SK-N-SH treated with all-trans-retinoic acid at 6 μM for 48 hours (cell line): ENCODE measurements around the gene ICAM5.

ENCODE experiments used
- ATAC-seq: fragments of 200-7000 bp; cut with Tn5 transposase; 3 replicates; pipeline ENCODE4 v1.9.1; 2020; ENCODE audit warnings: mild to moderate bottlenecking, moderate library complexity
- ARNTL ChIP-seq: fragments of 450-650 bp; formaldehyde crosslinking; IDR thresholded peaks from 2 replicates; pipeline ENCODE4 v1.5.0; 2020; ENCODE audit warnings: low read depth, mild to moderate bottlenecking, moderate library complexity, borderline replicate concordance
- BACH2 ChIP-seq: fragments of 250-450 bp; sonication (Bioruptor Pico); IDR thresholded peaks from 2 replicates; pipeline ENCODE4 v1.9.0; 2021; ENCODE audit warnings: mild to moderate bottlenecking, borderline replicate concordance
- CSDC2 ChIP-seq: fragments of 250-450 bp; sonication (Bioruptor Pico); IDR thresholded peaks from 2 replicates; pipeline ENCODE4 v1.5.0; 2020; ENCODE audit warnings: mild to moderate bottlenecking, moderate library complexity
- CSRNP3 ChIP-seq: fragments of 250-450 bp; sonication (Bioruptor Pico); IDR thresholded peaks from 2 replicates; pipeline ENCODE4 v1.5.1; 2021; ENCODE audit warnings: mild to moderate bottlenecking, moderate library complexity
- ESRRG ChIP-seq: fragments of 250-450 bp; sonication (Bioruptor Pico); IDR thresholded peaks from 2 replicates; pipeline ENCODE4 v1.6.1; 2021; ENCODE audit warnings: mild to moderate bottlenecking
- GLIS3 ChIP-seq: fragments of 250-450 bp; sonication (Bioruptor Pico); IDR thresholded peaks from 2 replicates; pipeline ENCODE4 v1.5.0; 2020; ENCODE audit warnings: mild to moderate bottlenecking, moderate library complexity
- ISL1 ChIP-seq: fragments of 250-450 bp; sonication (Bioruptor Pico); IDR thresholded peaks from 2 replicates; pipeline ENCODE4 v2.1.2; 2022; ENCODE audit warnings: mild to moderate bottlenecking, moderate library complexity
- OSR1 ChIP-seq: fragments of 250-450 bp; sonication (Bioruptor Pico); IDR thresholded peaks from 2 replicates; pipeline ENCODE4 v1.8.0; 2022; ENCODE audit warnings: moderate library complexity, mild to moderate bottlenecking, inconsistent platforms
- PPARA ChIP-seq: fragments of 250-450 bp; sonication (Bioruptor Pico); IDR thresholded peaks from 2 replicates; pipeline ENCODE4 v1.5.0; 2020; ENCODE audit warnings: mild to moderate bottlenecking, borderline replicate concordance
- RARB ChIP-seq: fragments of 250-450 bp; sonication (Bioruptor Pico); IDR thresholded peaks from 2 replicates; pipeline ENCODE4 v1.8.0; 2021; ENCODE audit warnings: mild to moderate bottlenecking, moderate library complexity
- SNAI2 ChIP-seq: fragments of 250-450 bp; sonication (Bioruptor Pico); IDR thresholded peaks from 2 replicates; pipeline ENCODE4 v1.5.0; 2020; ENCODE audit warnings: mild to moderate bottlenecking, moderate library complexity
- TCF4 ChIP-seq: fragments of 250-450 bp; sonication (Bioruptor Pico); IDR thresholded peaks from 2 replicates; pipeline ENCODE4 v1.8.0; 2021; ENCODE audit warnings: mild to moderate bottlenecking, moderate library complexity, borderline replicate concordance
- TOX ChIP-seq: fragments of 250-450 bp; sonication (Bioruptor Pico); IDR thresholded peaks from 2 replicates; pipeline ENCODE4 v1.8.0; 2021; ENCODE audit warnings: mild to moderate bottlenecking, moderate library complexity, borderline replicate concordance
- ZC3H10 ChIP-seq: fragments of 250-450 bp; sonication (Bioruptor Pico); IDR thresholded peaks from 2 replicates; pipeline ENCODE4 v1.5.1; 2021; ENCODE audit warnings: mild to moderate bottlenecking, moderate library complexity
- ZFP3 ChIP-seq: fragments of 250-450 bp; sonication (Bioruptor Pico); IDR thresholded peaks from 2 replicates; pipeline ENCODE4 v1.5.0; 2020; ENCODE audit warnings: mild to moderate bottlenecking, moderate library complexity
- ZFP30 ChIP-seq: fragments of 450-650 bp; formaldehyde crosslinking; IDR thresholded peaks from 2 replicates; pipeline ENCODE4 v1.5.0; 2022; ENCODE audit warnings: mild to moderate bottlenecking, moderate library complexity
- ZNF565 ChIP-seq: fragments of 450-650 bp; formaldehyde crosslinking; conservative IDR thresholded peaks from 2 replicates; pipeline ENCODE4 v1.5.0; 2020; ENCODE audit warnings: low read depth, mild to moderate bottlenecking, moderate library complexity
- ZNF70 ChIP-seq: fragments of 450-650 bp; formaldehyde crosslinking; IDR thresholded peaks from 2 replicates; pipeline ENCODE4 v1.5.0; 2020; ENCODE audit warnings: mild to moderate bottlenecking, moderate library complexity
- ZNF8 ChIP-seq: fragments of 450-650 bp; formaldehyde crosslinking; IDR thresholded peaks from 2 replicates; pipeline ENCODE4 v1.5.0; 2020; ENCODE audit warnings: mild to moderate bottlenecking, moderate library complexity
- TF ChIP-seq, protein P1 (sequence below): fragments of 250-450 bp; sonication (Bioruptor Pico); IDR thresholded peaks from 2 replicates; pipeline ENCODE4 v1.8.0; 2021; ENCODE audit warnings: low read depth, mild to moderate bottlenecking, moderate library complexity, borderline replicate concordance
- TF ChIP-seq, protein P2 (sequence below): fragments of 250-450 bp; sonication (Bioruptor Pico); IDR thresholded peaks from 2 replicates; pipeline ENCODE4 v1.5.1; 2020; ENCODE audit warnings: low read depth, mild to moderate bottlenecking, moderate library complexity
- TF ChIP-seq, protein P3 (sequence below): fragments of 250-450 bp; sonication (Bioruptor Pico); IDR thresholded peaks from 2 replicates; pipeline ENCODE4 v1.8.0; 2020; ENCODE audit warnings: mild to moderate bottlenecking, moderate library complexity, borderline replicate concordance
- TF ChIP-seq, protein P4 (sequence below): fragments of 250-450 bp; sonication (Bioruptor Pico); IDR thresholded peaks from 2 replicates; pipeline ENCODE4 v1.5.0; 2020; ENCODE audit warnings: mild to moderate bottlenecking, moderate library complexity

ICAM5 gene

DNA sequence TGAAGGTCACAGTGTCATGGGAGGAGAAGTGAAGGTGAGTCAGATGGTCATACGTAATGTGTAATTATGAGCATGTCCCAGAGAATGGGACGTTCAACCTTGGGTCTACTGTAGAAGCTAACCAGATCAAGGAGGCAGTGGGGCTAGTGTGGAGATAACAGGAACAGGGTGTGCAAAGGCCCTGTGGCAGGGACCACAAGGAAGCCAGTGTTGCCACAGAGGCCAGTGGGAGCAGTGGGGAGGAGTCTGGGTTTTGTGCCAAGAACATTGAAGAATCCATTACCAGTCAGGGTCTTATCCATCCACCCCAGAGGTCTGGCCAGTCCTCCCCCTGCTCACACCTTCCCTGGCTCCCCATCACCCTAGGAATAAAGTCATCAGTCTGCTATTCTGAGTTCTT, 34.4 kb upstream of the ICAM5 start:
- TF ChIP-seq ZC3H10 (CRISPR knock-in tag): no peak
- TF ChIP-seq ZNF565 (CRISPR knock-in tag): no peak
- TF ChIP-seq ZFP30 (CRISPR knock-in tag): no peak
- no peak for TF ChIP-seq ZNF70 (CRISPR knock-in tag)
- no peak for TF ChIP-seq TOX (CRISPR knock-in tag)
- TF ChIP-seq PPARA (CRISPR knock-in tag): no peak
- TF ChIP-seq OSR1 (CRISPR knock-in tag): no peak
- TF ChIP-seq ZFP3 (CRISPR knock-in tag): no peak
- TF ChIP-seq ISL1 (CRISPR knock-in tag): no peak
- no peak for TF ChIP-seq SNAI2 (CRISPR knock-in tag)
- no peak for TF ChIP-seq ARNTL (CRISPR knock-in tag)
- TF ChIP-seq, protein P1, sequence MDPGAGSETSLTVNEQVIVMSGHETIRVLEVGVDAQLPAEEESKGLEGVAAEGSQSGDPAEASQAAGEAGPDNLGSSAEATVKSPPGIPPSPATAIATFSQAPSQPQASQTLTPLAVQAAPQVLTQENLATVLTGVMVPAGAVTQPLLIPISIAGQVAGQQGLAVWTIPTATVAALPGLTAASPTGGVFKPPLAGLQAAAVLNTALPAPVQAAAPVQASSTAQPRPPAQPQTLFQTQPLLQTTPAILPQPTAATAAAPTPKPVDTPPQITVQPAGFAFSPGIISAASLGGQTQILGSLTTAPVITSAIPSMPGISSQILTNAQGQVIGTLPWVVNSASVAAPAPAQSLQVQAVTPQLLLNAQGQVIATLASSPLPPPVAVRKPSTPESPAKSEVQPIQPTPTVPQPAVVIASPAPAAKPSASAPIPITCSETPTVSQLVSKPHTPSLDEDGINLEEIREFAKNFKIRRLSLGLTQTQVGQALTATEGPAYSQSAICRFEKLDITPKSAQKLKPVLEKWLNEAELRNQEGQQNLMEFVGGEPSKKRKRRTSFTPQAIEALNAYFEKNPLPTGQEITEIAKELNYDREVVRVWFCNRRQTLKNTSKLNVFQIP: no peak
- TF ChIP-seq ZNF8 (CRISPR knock-in tag): no peak
- no peak for ATAC-seq

- no peak for ATAC-seq
- TF ChIP-seq ARNTL (CRISPR knock-in tag): no peak
- TF ChIP-seq ZNF70 (CRISPR knock-in tag): no peak
- TF ChIP-seq, protein P2, sequence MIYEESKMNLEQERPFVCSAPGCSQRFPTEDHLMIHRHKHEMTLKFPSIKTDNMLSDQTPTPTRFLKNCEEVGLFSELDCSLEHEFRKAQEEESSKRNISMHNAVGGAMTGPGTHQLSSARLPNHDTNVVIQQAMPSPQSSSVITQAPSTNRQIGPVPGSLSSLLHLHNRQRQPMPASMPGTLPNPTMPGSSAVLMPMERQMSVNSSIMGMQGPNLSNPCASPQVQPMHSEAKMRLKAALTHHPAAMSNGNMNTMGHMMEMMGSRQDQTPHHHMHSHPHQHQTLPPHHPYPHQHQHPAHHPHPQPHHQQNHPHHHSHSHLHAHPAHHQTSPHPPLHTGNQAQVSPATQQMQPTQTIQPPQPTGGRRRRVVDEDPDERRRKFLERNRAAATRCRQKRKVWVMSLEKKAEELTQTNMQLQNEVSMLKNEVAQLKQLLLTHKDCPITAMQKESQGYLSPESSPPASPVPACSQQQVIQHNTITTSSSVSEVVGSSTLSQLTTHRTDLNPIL (CRISPR knock-in tag): no peak
- TF ChIP-seq ZFP30 (CRISPR knock-in tag): no peak
- no peak for TF ChIP-seq ZC3H10 (CRISPR knock-in tag)
- no peak for TF ChIP-seq OSR1 (CRISPR knock-in tag)
- TF ChIP-seq ZFP3 (CRISPR knock-in tag): no peak
- no peak for TF ChIP-seq ZNF565 (CRISPR knock-in tag)
Observed at GRCh38 chr19:10256551-10256950, 33.2 kb upstream of the ICAM5 start.

GRCh38 chr19:10256970-10257615, 32.7 kb upstream of the ICAM5 start:
- ATAC-seq: no peak
- TF ChIP-seq CSRNP3 (CRISPR knock-in tag): no peak
- no peak for TF ChIP-seq ZFP3 (CRISPR knock-in tag)
- TF ChIP-seq TCF4 (CRISPR knock-in tag): no peak
- TF ChIP-seq GLIS3 (CRISPR knock-in tag): no peak
- no peak for TF ChIP-seq ZFP30 (CRISPR knock-in tag)
- no peak for TF ChIP-seq RARB (CRISPR knock-in tag)
- TF ChIP-seq, all 23 proteins: peak for 0

- no peak for ATAC-seq
- TF ChIP-seq PPARA (CRISPR knock-in tag): no peak
- no peak for TF ChIP-seq ZFP3 (CRISPR knock-in tag)
- no peak for TF ChIP-seq ISL1 (CRISPR knock-in tag)
Observed at GRCh38 chr19:10258080-10258710, 31.6 kb upstream of the ICAM5 start.

DNA sequence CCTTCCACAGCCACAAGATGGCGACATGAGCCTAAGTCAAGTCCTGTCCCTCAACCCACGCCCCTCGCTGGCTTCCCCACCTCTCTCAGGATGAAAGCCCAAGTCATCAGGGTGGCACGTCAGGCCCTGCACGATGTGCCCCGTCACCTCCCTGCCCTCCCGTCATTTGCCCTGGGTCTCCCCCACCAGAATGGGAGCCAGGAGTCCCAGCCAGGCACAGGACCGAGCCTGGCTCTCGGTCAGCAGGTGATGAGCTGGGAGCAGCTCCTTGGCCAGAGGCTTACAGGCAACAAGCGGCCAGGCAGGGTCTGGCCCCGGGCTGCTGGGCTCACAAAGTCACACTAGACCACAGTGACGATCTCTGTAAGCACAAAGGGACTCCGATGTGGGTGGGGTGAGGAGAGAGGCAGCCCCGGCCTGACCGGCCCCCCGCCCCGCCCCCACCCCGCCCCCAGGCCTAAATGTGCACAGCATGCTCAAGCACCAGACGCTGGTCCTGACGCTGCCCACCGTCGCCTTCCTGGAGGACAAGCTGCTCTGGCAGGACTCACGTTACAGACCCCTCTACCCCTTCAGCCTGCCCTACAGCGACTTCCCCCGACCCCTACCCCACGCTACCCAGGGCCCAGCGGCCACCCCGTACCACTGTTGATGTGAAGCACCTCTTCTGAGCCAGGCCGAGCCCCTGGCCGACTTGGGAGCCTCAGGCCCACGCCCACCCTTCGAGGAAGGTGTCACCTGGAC, 30.4 kb upstream of the ICAM5 start:
- ATAC-seq: peak; percentile 75
- no peak for TF ChIP-seq TOX (CRISPR knock-in tag)
- no peak for TF ChIP-seq ARNTL (CRISPR knock-in tag)
- no peak for TF ChIP-seq ZFP3 (CRISPR knock-in tag)
- no peak for TF ChIP-seq TCF4 (CRISPR knock-in tag)
- TF ChIP-seq ESRRG (CRISPR knock-in tag): no peak
- TF ChIP-seq ZNF8 (CRISPR knock-in tag): no peak
- TF ChIP-seq BACH2 (CRISPR knock-in tag): no peak
- no peak for TF ChIP-seq ZNF565 (CRISPR knock-in tag)
- TF ChIP-seq, protein P3, sequence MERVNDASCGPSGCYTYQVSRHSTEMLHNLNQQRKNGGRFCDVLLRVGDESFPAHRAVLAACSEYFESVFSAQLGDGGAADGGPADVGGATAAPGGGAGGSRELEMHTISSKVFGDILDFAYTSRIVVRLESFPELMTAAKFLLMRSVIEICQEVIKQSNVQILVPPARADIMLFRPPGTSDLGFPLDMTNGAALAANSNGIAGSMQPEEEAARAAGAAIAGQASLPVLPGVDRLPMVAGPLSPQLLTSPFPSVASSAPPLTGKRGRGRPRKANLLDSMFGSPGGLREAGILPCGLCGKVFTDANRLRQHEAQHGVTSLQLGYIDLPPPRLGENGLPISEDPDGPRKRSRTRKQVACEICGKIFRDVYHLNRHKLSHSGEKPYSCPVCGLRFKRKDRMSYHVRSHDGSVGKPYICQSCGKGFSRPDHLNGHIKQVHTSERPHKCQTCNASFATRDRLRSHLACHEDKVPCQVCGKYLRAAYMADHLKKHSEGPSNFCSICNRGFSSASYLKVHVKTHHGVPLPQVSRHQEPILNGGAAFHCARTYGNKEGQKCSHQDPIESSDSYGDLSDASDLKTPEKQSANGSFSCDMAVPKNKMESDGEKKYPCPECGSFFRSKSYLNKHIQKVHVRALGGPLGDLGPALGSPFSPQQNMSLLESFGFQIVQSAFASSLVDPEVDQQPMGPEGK (CRISPR knock-in tag): no peak
- no peak for TF ChIP-seq OSR1 (CRISPR knock-in tag)
- no peak for TF ChIP-seq CSDC2 (CRISPR knock-in tag)
- TF ChIP-seq, protein P4, sequence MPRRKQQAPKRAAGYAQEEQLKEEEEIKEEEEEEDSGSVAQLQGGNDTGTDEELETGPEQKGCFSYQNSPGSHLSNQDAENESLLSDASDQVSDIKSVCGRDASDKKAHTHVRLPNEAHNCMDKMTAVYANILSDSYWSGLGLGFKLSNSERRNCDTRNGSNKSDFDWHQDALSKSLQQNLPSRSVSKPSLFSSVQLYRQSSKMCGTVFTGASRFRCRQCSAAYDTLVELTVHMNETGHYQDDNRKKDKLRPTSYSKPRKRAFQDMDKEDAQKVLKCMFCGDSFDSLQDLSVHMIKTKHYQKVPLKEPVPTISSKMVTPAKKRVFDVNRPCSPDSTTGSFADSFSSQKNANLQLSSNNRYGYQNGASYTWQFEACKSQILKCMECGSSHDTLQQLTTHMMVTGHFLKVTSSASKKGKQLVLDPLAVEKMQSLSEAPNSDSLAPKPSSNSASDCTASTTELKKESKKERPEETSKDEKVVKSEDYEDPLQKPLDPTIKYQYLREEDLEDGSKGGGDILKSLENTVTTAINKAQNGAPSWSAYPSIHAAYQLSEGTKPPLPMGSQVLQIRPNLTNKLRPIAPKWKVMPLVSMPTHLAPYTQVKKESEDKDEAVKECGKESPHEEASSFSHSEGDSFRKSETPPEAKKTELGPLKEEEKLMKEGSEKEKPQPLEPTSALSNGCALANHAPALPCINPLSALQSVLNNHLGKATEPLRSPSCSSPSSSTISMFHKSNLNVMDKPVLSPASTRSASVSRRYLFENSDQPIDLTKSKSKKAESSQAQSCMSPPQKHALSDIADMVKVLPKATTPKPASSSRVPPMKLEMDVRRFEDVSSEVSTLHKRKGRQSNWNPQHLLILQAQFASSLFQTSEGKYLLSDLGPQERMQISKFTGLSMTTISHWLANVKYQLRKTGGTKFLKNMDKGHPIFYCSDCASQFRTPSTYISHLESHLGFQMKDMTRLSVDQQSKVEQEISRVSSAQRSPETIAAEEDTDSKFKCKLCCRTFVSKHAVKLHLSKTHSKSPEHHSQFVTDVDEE (CRISPR knock-in tag): no peak
